GM12878 (cell line): Measurements from ENCODE around the gene USP21.

ENCODE experiments used
- CTCF ChIP-seq, 3 experiments: IDR thresholded peaks in 2 of 3; conservative IDR thresholded peaks in 1 of 3; 2 replicates each; pipeline ENCODE4 v1.5.1; 2011; ENCODE audit warnings: low read depth in 3 of 3, low read length in 3 of 3, mild to moderate bottlenecking in 3 of 3, control low read depth in 2 of 3, moderate library complexity in 2 of 3, inconsistent platforms in 1 of 3, mixed read lengths in 1 of 3; ENCODE audit not compliant: control insufficient read depth in 2 of 3, insufficient read depth in 1 of 3; ENCODE audit errors: extremely low read depth in 1 of 3
- KDM1A ChIP-seq: fragments of 200-600 bp; sonication (generic); IDR thresholded peaks from 2 replicates; pipeline ENCODE4 v1.6.1; 2016; ENCODE audit warnings: borderline replicate concordance
- MTA2 ChIP-seq: fragments of 450-650 bp; IDR thresholded peaks from 2 replicates; pipeline ENCODE4 v1.6.1; 2016; ENCODE audit warnings: low read depth, mild to moderate bottlenecking, moderate library complexity
- SP1 ChIP-seq: IDR thresholded peaks from one replicate; pipeline ENCODE4 v1.6.1; 2011; ENCODE audit warnings: low read depth, low read length
- TF ChIP-seq, protein P1 (sequence below): fragments of 450-650 bp; IDR thresholded peaks from 2 replicates; pipeline ENCODE4 v1.6.1; 2017; ENCODE audit warnings: mild to moderate bottlenecking, moderate library complexity

- no peak for TF ChIP-seq KDM1A
- TF ChIP-seq MTA2, result no peak
- TF ChIP-seq CTCF (IDR thresholded peaks at IDR 0.05 in 2 of 3, conservative IDR thresholded peaks at IDR 0.05 in 1 of 3; ENCODE audit: control insufficient read depth in 2 of 3, extremely low read depth in 1 of 3, insufficient read depth in 1 of 3, low read depth in 3 of 3, low read length in 3 of 3), result no peak
- TF ChIP-seq, protein P1, sequence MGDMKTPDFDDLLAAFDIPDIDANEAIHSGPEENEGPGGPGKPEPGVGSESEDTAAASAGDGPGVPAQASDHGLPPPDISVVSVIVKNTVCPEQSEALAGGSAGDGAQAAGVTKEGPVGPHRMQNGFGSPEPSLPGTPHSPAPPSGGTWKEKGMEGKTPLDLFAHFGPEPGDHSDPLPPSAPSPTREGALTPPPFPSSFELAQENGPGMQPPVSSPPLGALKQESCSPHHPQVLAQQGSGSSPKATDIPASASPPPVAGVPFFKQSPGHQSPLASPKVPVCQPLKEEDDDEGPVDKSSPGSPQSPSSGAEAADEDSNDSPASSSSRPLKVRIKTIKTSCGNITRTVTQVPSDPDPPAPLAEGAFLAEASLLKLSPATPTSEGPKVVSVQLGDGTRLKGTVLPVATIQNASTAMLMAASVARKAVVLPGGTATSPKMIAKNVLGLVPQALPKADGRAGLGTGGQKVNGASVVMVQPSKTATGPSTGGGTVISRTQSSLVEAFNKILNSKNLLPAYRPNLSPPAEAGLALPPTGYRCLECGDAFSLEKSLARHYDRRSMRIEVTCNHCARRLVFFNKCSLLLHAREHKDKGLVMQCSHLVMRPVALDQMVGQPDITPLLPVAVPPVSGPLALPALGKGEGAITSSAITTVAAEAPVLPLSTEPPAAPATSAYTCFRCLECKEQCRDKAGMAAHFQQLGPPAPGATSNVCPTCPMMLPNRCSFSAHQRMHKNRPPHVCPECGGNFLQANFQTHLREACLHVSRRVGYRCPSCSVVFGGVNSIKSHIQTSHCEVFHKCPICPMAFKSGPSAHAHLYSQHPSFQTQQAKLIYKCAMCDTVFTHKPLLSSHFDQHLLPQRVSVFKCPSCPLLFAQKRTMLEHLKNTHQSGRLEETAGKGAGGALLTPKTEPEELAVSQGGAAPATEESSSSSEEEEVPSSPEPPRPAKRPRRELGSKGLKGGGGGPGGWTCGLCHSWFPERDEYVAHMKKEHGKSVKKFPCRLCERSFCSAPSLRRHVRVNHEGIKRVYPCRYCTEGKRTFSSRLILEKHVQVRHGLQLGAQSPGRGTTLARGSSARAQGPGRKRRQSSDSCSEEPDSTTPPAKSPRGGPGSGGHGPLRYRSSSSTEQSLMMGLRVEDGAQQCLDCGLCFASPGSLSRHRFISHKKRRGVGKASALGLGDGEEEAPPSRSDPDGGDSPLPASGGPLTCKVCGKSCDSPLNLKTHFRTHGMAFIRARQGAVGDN, result no peak
- no peak for TF ChIP-seq SP1
Measured at GRCh38 chr1:161198194-161198896, 39.0 kb downstream of the USP21 start.
